Measurements from ENCODE around the gene PI4KB.

PI4KB gene

DNA sequence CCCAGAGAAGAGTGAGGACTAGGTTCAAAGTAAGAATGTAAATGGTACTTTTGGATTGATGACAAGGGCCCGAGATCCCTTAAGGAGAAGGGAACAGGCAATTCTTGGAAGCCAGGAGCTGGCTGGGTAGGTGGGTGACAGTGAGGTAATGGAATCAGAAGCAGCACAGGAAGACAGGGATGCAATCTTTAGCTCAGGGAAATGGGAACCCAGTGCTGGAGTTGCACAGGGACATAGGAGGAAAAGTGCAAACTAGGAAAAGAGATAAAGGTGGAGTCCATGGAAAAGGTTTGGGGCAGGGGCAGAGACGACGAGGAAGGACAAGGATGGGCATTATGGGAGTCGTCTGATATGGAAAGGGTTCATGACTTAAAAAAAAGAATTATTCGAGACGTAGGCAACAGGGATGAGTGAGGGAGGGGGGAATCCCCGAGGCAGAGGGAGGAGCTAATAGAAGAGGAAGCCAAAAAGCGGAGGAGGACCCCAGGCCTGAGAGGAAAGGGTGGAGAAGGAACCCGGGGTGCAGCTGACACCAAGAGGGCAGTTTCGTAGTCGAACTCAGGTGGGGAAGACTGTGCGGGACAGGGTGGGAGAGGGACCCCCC is 495 bp downstream of the PI4KB start:
- peaks cover 8% of the 10 kb centered on the region for H3K36me3 ChIP-seq (ENCODE audit: control insufficient read depth, insufficient read depth, low read length)
- no peak for DNase-seq (ENCODE audit: extremely low read depth, insufficient read length)
- H3K4me3 ChIP-seq (replicated peaks; ENCODE audit: low read depth, low read length), result peak overlapping the region; percentile 77
- H3K27me3 ChIP-seq (replicated peaks; ENCODE audit: control insufficient read depth, insufficient read depth, low read length), result no peaks in the 10 kb centered on the region
- TF ChIP-seq, protein P1, sequence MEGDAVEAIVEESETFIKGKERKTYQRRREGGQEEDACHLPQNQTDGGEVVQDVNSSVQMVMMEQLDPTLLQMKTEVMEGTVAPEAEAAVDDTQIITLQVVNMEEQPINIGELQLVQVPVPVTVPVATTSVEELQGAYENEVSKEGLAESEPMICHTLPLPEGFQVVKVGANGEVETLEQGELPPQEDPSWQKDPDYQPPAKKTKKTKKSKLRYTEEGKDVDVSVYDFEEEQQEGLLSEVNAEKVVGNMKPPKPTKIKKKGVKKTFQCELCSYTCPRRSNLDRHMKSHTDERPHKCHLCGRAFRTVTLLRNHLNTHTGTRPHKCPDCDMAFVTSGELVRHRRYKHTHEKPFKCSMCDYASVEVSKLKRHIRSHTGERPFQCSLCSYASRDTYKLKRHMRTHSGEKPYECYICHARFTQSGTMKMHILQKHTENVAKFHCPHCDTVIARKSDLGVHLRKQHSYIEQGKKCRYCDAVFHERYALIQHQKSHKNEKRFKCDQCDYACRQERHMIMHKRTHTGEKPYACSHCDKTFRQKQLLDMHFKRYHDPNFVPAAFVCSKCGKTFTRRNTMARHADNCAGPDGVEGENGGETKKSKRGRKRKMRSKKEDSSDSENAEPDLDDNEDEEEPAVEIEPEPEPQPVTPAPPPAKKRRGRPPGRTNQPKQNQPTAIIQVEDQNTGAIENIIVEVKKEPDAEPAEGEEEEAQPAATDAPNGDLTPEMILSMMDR (IDR thresholded peaks at IDR 0.05; ENCODE audit: insufficient read depth, low read length, poor library complexity, severe bottlenecking), result no peak

GRCh38 chr1:151325646-151326429 is 1.4 kb downstream of the PI4KB start:
- DNase-seq (ENCODE audit: extremely low read depth, insufficient read length), result no peak
- no peaks in the 10 kb centered on the region for H3K27me3 ChIP-seq (replicated peaks; ENCODE audit: control insufficient read depth, insufficient read depth, low read length)
- peak overlapping the region; percentile 77 for H3K4me3 ChIP-seq (replicated peaks; ENCODE audit: low read depth, low read length)
- TF ChIP-seq, protein P1 (IDR thresholded peaks at IDR 0.05; ENCODE audit: insufficient read depth, low read length, poor library complexity, severe bottlenecking), result no peak
- peaks cover 8% of the 10 kb centered on the region for H3K36me3 ChIP-seq (ENCODE audit: control insufficient read depth, insufficient read depth, low read length)

DNA sequence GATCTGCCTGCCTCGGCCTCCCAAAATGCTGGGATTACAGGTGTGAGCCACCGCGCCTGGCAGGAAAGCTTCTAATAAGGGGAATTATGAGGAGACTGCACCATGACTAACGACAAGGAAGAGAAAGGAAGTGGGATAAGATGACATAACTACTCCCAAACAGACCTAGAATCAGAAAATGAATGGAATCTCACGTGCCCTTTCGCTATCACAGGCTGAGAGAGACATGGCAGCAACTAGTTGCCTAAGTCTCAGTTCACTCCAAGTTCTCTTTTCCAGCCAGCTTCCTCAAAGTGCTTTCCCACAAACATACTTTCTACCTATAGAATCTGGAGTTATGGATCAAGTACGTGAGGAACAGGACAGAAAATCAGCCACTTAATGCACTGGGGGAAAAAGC is 2.0 kb downstream of the PI4KB start:
- Histone ChIP-seq H3K36me3 (ENCODE audit: control insufficient read depth, insufficient read depth, low read length) (peaks cover 8% of the 10 kb centered on the region), H3K27me3 (replicated peaks; ENCODE audit: control insufficient read depth, insufficient read depth, low read length) (no peaks in the 10 kb centered on the region), H3K4me3 (replicated peaks; ENCODE audit: low read depth, low read length) (no peak overlapping the region)
- DNase-seq (ENCODE audit: extremely low read depth, insufficient read length), result no peak
- TF ChIP-seq, protein P1 (IDR thresholded peaks at IDR 0.05; ENCODE audit: insufficient read depth, low read length, poor library complexity, severe bottlenecking), result no peak

DNA sequence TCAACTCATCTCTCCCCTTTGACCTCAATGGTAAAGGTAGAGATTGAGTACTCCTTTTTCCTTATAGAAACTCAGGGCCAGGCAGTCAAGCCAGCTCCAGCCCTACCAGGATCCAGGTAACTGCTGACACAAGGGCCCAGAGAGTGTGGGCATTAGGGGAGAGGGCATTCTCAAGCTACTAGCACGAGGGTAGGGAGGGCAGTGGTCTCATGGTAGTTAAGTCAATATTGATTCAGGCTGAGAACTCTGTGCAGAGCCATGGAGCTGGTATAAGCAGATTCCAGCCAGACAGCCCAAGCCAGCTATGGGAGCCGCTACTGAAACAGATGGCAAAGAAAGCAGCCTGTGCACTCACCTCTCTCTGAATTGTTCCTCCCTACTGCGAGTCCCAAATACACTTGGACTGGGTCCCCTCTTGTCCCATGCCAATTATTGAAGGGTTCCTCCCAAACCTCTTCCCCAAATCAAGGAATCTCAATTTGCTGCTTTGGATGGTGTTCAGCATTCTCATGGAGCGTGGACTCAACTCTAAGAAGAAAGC is 2.8 kb downstream of the PI4KB start:
- TF ChIP-seq, protein P1 (IDR thresholded peaks at IDR 0.05; ENCODE audit: insufficient read depth, low read length, poor library complexity, severe bottlenecking), result no peak
- no peak for DNase-seq (ENCODE audit: extremely low read depth, insufficient read length)
- Histone ChIP-seq H3K4me3 (replicated peaks; ENCODE audit: low read depth, low read length) (no peak overlapping the region), H3K36me3 (ENCODE audit: control insufficient read depth, insufficient read depth, low read length) (peaks cover 8% of the 10 kb centered on the region), H3K27me3 (replicated peaks; ENCODE audit: control insufficient read depth, insufficient read depth, low read length) (no peaks in the 10 kb centered on the region)

DNA sequence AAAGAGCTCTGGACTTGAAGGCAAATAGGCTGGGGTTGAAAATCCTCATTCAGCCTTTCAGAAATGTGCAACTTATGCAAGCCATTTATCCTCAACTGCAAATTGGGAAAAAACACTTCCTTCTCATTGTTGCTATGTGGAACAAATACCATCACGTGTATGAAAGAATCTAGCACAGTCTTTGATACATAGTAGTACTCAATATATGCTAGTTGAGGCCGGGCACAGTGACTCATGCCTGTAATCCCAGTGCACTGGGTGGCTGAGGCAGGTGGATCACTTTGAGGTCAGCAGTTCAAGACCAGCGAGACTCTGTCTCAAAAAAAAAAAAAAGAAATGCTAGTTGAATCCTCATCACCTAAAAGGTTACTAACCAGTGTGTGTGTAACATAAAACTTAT is 8.2 kb downstream of the PI4KB start:
- Histone ChIP-seq H3K36me3 (ENCODE audit: control insufficient read depth, insufficient read depth, low read length) (peaks cover 17% of the 10 kb centered on the region), H3K27me3 (replicated peaks; ENCODE audit: control insufficient read depth, insufficient read depth, low read length) (no peaks in the 10 kb centered on the region), H3K4me3 (replicated peaks; ENCODE audit: low read depth, low read length) (no peak overlapping the region)
- TF ChIP-seq, protein P1 (IDR thresholded peaks at IDR 0.05; ENCODE audit: insufficient read depth, low read length, poor library complexity, severe bottlenecking), result no peak
- DNase-seq (ENCODE audit: extremely low read depth, insufficient read length), result no peak

Data from GM06990 (cell line).